NB4 (cell line): ENCODE results near the gene CYTH3.

Experiments
- DNase-seq: peaks from one replicate; pipeline ENCODE4 v3.0.0; 2010; ENCODE audit warnings: low read depth
- H3K4me3 ChIP-seq: one replicate; pipeline ENCODE4 v1.5.1; 2011; ENCODE audit warnings: mild to moderate bottlenecking, low read depth, low read length, moderate library complexity
- CTCF ChIP-seq: IDR thresholded peaks from one replicate; pipeline ENCODE4 v1.5.1; 2012; ENCODE audit warnings: low read depth, low read length
- MAX ChIP-seq: IDR thresholded peaks from 2 replicates; pipeline ENCODE4 v1.6.1; 2011; ENCODE audit warnings: low read depth, low read length
- MYC ChIP-seq: IDR thresholded peaks from 2 replicates; pipeline ENCODE4 v1.6.1; 2011; ENCODE audit warnings: low read depth, low read length
- POLR2A ChIP-seq: IDR thresholded peaks from 2 replicates; pipeline ENCODE4 v1.6.1; 2011; ENCODE audit warnings: mild to moderate bottlenecking; ENCODE audit not compliant: insufficient read length; ENCODE audit errors: extremely low read depth

CYTH3 gene

GRCh38 chr7:6237730-6238129, 34.7 kb downstream of the CYTH3 start:
- no peak for TF ChIP-seq MYC
- TF ChIP-seq MAX: no peak
- no peak for TF ChIP-seq CTCF
- TF ChIP-seq POLR2A: no peak
- no peak overlapping the region for H3K4me3 ChIP-seq
- no peak for DNase-seq

DNA sequence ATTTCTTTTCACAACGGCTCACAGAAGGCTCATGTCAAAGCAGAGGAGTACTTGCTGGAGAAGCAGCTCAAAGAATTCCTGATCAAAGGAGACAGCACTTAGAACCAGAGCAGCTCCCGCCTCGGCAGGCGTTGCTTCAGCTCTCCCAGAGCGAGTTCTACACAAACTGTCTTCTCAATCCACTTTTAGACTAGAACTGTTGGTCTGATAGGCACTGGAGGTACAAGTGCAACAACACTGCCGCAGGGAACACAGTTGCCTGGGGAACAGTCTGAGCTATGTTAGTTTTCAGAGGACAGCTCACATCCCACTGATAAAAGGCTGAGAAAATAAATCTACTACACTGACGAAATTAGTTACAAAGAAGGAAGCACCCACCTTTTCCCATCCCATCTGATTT, 35.4 kb downstream of the CYTH3 start:
- H3K4me3 ChIP-seq: no peak overlapping the region
- no peak for TF ChIP-seq MAX
- TF ChIP-seq POLR2A: no peak
- no peak for TF ChIP-seq CTCF
- no peak for TF ChIP-seq MYC
- no peak for DNase-seq

GRCh38 chr7:6235029-6235871, 37.2 kb downstream of the CYTH3 start:
- no peak overlapping the region for H3K4me3 ChIP-seq
- no peak for DNase-seq
- TF ChIP-seq MYC (no peak), POLR2A (no peak), CTCF (no peak), MAX (no peak)

DNA sequence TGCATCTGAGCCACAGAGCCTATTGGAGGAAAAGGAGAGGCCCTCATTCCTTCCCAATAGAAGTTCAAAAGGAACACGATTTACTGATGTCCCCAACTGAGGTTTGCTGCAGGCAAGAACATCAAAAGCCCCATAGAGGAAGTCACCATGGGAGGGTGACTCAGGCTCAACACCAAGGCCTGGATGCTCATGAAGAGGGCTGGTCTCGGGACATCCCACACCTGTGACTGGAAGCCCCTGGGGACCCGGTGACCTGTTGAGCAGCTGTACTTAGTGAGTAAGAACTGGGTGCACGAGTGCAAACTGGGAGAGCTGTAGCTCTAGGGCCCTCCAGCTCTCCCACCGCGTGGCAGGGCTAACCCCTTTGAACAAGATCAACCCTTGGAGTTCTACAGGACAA, 38.0 kb downstream of the CYTH3 start:
- H3K4me3 ChIP-seq: no peak overlapping the region

DNA sequence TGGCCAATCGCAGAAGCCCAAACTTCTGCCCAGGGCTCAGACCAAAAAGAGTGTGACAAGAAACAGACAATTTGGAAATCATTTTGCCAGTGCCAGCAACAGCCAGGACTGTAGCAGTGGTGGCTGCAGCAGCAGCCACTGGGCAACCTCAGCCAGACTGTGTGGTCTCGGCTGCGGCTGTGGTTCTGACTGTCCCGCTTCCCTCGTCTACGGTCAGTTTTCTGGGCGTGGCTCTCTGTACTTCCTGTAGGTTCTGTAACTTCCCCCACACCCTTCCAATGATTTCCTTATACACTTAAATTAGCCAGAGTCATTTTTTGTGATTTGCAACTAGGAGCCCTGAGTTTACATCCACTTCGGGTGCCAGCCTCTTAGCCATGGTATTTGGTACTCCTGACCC, 39.9 kb downstream of the CYTH3 start:
- H3K4me3 ChIP-seq: no peak overlapping the region
- TF ChIP-seq CTCF: no peak
- no peak for TF ChIP-seq POLR2A
- no peak for TF ChIP-seq MYC
- no peak for TF ChIP-seq MAX
- peak; percentile 82 for DNase-seq

More for the DNA sequence above, 38.0 kb downstream of the CYTH3 start:
- no peak for TF ChIP-seq POLR2A
- no peak for TF ChIP-seq MAX
- TF ChIP-seq CTCF: no peak
- TF ChIP-seq MYC: no peak
- peak; percentile 56 for DNase-seq

GRCh38 chr7:6232116-6232515, 40.3 kb downstream of the CYTH3 start:
- TF ChIP-seq CTCF: no peak
- 0 out of 2 replicates have a peak, but pooled peaks have one; percentile 15 for TF ChIP-seq MYC
- peak; percentile 38 for DNase-seq
- H3K4me3 ChIP-seq: no peak overlapping the region
